GM12878 (cell line): Measurements from ENCODE around the gene CDC34. TPM values are rescaled to one million over a fixed set of nuclear protein-coding genes. Genes with fewer than 3 reads are reported as not detected.

ENCODE experiments used
- CREB1 ChIP-seq: IDR thresholded peaks from 2 replicates; pipeline ENCODE4 v1.6.1; 2012; ENCODE audit warnings: low read depth, mild to moderate bottlenecking, inconsistent platforms
- CREM ChIP-seq: IDR thresholded peaks from 2 replicates; pipeline ENCODE4 v1.6.1; 2014; ENCODE audit warnings: antibody characterized with exemption, low read depth
- CTCF ChIP-seq, 3 experiments: IDR thresholded peaks in 2 of 3; conservative IDR thresholded peaks in 1 of 3; 2 replicates each; pipeline ENCODE4 v1.5.1; 2011; ENCODE audit warnings: low read depth in 3 of 3, low read length in 3 of 3, mild to moderate bottlenecking in 3 of 3, control low read depth in 2 of 3, moderate library complexity in 2 of 3, inconsistent platforms in 1 of 3, mixed read lengths in 1 of 3; ENCODE audit not compliant: control insufficient read depth in 2 of 3, insufficient read depth in 1 of 3; ENCODE audit errors: extremely low read depth in 1 of 3
- DPF2 ChIP-seq: fragments of 450-650 bp; IDR thresholded peaks from 2 replicates; pipeline ENCODE4 v1.6.1; 2017; ENCODE audit warnings: mild to moderate bottlenecking
- E2F4 ChIP-seq: IDR thresholded peaks from 2 replicates; pipeline ENCODE4 v1.6.1; 2012; ENCODE audit warnings: low read depth, low read length, improper control_type of control experiment
- IRF5 ChIP-seq: fragments of 450-650 bp; IDR thresholded peaks from 2 replicates; pipeline ENCODE4 v1.6.1; 2017; ENCODE audit warnings: borderline replicate concordance
- MEF2A ChIP-seq: IDR thresholded peaks from 2 replicates; pipeline ENCODE4 v1.6.1; 2011; ENCODE audit warnings: low read depth, mild to moderate bottlenecking, low read length, moderate library complexity; ENCODE audit not compliant: insufficient read depth
- MEF2B ChIP-seq: fragments of 450-650 bp; IDR thresholded peaks from 2 replicates; pipeline ENCODE4 v1.6.1; 2018; ENCODE audit warnings: mild to moderate bottlenecking, moderate library complexity; ENCODE audit not compliant: partially characterized antibody, poor library complexity, severe bottlenecking
- MLLT1 ChIP-seq: fragments of 450-650 bp; IDR thresholded peaks from 2 replicates; pipeline ENCODE4 v1.6.1; 2016; ENCODE audit warnings: mild to moderate bottlenecking
- NFXL1 ChIP-seq: fragments of 450-650 bp; IDR thresholded peaks from 2 replicates; pipeline ENCODE4 v1.6.1; 2017; ENCODE audit warnings: antibody characterized with exemption, mild to moderate bottlenecking, borderline replicate concordance
- NR2C2 ChIP-seq: IDR thresholded peaks from 2 replicates; pipeline ENCODE4 v1.6.1; 2011; ENCODE audit warnings: borderline replicate concordance, low read depth; ENCODE audit not compliant: control insufficient read depth, insufficient read length
- PML ChIP-seq: IDR thresholded peaks from 2 replicates; pipeline ENCODE4 v1.6.1; 2012; ENCODE audit warnings: low read length, inconsistent platforms
- POLR2AphosphoS5 ChIP-seq: IDR thresholded peaks from 2 replicates; pipeline ENCODE4 v1.6.1; 2011; ENCODE audit warnings: mild to moderate bottlenecking, low read length, inconsistent platforms
- RAD21 ChIP-seq: IDR thresholded peaks from 2 replicates; pipeline ENCODE4 v1.6.1; 2011; ENCODE audit warnings: mild to moderate bottlenecking, low read depth, low read length, moderate library complexity; ENCODE audit not compliant: insufficient read depth
- RCOR1 ChIP-seq: conservative IDR thresholded peaks from 2 replicates; pipeline ENCODE4 v1.6.1; 2012; ENCODE audit warnings: low read depth, low read length, improper control_type of control experiment
- SIX5 ChIP-seq: IDR thresholded peaks from 2 replicates; pipeline ENCODE4 v1.6.1; 2011; ENCODE audit warnings: mild to moderate bottlenecking, low read depth, low read length, moderate library complexity; ENCODE audit not compliant: severe bottlenecking
- STAT3 ChIP-seq: IDR thresholded peaks from 2 replicates; pipeline ENCODE4 v1.6.1; 2011; ENCODE audit warnings: low read depth, low read length, improper control_type of control experiment
- TBL1XR1 ChIP-seq: IDR thresholded peaks from 2 replicates; pipeline ENCODE4 v1.6.1; 2012; ENCODE audit warnings: low read depth, low read length, improper control_type of control experiment
- WRNIP1 ChIP-seq: IDR thresholded peaks from 2 replicates; pipeline ENCODE4 v1.6.1; 2011; ENCODE audit warnings: low read depth, low read length, improper control_type of control experiment, borderline replicate concordance
- polyA plus RNA-seq, 11 experiments: library from polyadenylated mRNA; depleted of rRNA in 4 of 11; unstranded in 6 of 11; stranded (reverse) in 5 of 11; fragments of >200 nt; fragmentation: Nextera tagmentation in 4 of 11; fragmentation: Illumina TruSeq in 1 of 11; extraction: Ambion mirVana in 4 of 11; extraction: Trizol in 1 of 11; gene quantifications; 1 replicate in 1 of 11; 2 replicates in 10 of 11; pipeline versions ENCODE4 v1.2.1 to v1.2.3, GENCODE V29; 2011 to 2016; ENCODE audit warnings: inconsistent platforms in 2 of 11, missing spikeins in 2 of 11, low read depth in 1 of 11
- total RNA-seq, 4 experiments: library from RNA; depleted of rRNA in 3 of 4; stranded (reverse); fragments of >200 nt in 3 of 4; fragmentation: Illumina TruSeq in 1 of 4; extraction: Trizol in 1 of 4; gene quantifications; 2 replicates each; pipeline versions ENCODE4 v1.2.1 to v1.2.3, GENCODE V29; 2013 to 2021
- TF ChIP-seq, protein P1 (sequence below): IDR thresholded peaks from 2 replicates; pipeline ENCODE4 v1.6.1; 2012; ENCODE audit warnings: low read depth, low read length, improper control_type of control experiment

Gene CDC34
- total and polyA plus RNA-seq, 10 of the 15 experiments (the other 5 are each of a cell fraction or from before 2014, with no cell fraction given): 0.31 to 48.9 (median 28.5) TPM

DNA sequence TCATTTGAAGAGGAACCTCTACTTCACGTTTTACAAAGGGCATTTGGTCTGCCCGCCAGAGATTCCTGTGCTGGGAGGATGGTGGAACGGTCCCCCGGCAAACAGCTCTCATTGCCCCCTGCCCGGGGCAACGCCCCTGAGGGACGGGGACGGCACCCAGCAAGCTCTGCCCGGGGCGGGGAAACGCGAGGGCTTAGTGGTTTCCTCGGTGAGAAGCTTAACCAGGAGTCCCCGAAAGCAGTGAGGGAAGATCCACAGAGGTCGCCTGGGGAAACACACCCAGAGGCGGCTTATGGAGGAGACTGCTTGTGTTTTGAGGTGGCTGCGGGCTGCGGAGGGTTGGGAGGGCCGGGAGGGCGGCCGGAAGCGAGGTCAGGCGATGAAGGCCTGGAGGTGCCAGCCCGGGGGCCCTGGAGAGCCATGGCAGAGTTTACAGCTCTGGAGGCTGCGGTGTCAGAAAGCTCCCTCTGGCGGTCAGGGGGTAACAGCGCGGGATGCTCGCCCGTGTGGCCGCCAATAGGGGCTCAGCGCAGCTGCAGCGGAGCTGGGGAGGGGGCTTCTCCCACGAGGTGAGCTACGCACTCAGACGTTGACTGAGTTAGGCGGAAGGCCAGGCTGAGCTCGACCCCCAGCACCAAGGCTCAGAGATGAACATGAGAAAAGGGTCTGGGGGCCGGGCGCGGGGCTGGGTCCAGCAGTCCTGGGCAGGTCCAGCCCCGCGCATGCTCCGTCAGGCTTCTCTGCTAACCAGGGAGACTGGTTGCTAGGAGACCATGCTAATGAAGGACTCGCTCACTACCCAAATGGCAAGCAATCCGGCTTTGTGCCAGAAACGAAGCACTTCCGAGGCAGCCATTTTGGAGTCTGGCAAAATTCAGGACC is 24.9 kb upstream of the CDC34 start (continued):
- TF ChIP-seq MEF2A (0 out of 2 replicates have a peak, but pooled peaks have one; percentile 25), PML (no peak), RCOR1 (0 out of 2 replicates have a peak, but pooled peaks have one; percentile 30), WRNIP1 (no peak), MEF2B (peak; percentile 85), MLLT1 (no peak), CREB1 (peak; percentile 48; the same call in 1 of the 2 replicates), RAD21 (peak; percentile 56), CREM (peak; percentile 28; the same call in 1 of the 2 replicates), TBL1XR1 (no peak), STAT3 (peak; percentile 46; the same call in 1 of the 2 replicates), CTCF (IDR thresholded peaks at IDR 0.05 in 2 of 3, conservative IDR thresholded peaks at IDR 0.05 in 1 of 3; ENCODE audit: control insufficient read depth in 2 of 3, extremely low read depth in 1 of 3, insufficient read depth in 1 of 3, low read depth in 3 of 3, low read length in 3 of 3) (peak; percentile 97 to 99 (median 98)), IRF5 (no peak), E2F4 (no peak), DPF2 (peak; percentile 38; the same call in 1 of the 2 replicates), SIX5 (no peak), NR2C2 (no peak), POLR2AphosphoS5 (no peak), NFXL1 (no peak)
- TF ChIP-seq, protein P1, sequence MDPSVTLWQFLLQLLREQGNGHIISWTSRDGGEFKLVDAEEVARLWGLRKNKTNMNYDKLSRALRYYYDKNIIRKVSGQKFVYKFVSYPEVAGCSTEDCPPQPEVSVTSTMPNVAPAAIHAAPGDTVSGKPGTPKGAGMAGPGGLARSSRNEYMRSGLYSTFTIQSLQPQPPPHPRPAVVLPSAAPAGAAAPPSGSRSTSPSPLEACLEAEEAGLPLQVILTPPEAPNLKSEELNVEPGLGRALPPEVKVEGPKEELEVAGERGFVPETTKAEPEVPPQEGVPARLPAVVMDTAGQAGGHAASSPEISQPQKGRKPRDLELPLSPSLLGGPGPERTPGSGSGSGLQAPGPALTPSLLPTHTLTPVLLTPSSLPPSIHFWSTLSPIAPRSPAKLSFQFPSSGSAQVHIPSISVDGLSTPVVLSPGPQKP: peak; percentile 20; the same call in 1 of the 2 replicates
